H1 (cell line): ENCODE results near the gene GPR156. TPM values are rescaled to one million over a fixed set of nuclear protein-coding genes. Genes with fewer than 3 reads are reported as not detected.

Experiments
- CTCF ChIA-PET: fragments of 300-600 bp; sonication (Branson Sonifier 250); formaldehyde crosslinking; loops from one replicate; lab custom pipeline; 2021; ENCODE audit not compliant: partially characterized antibody; lab: Charles Lee
- POLR2A ChIA-PET: fragments of 300-600 bp; sonication (Branson Sonifier 250); formaldehyde crosslinking; loops from one replicate; lab custom pipeline; 2021; ENCODE audit warnings: inconsistent platforms; ENCODE audit not compliant: partially characterized antibody; lab: Charles Lee
- DNase-seq, 2 experiments: peaks; one replicate each; pipeline versions ENCODE4 v3.0.0 to v3.0.0-alpha.2; 2010 to 2022; ENCODE audit warnings: low spot score in 2 of 2, low read depth in 1 of 2, mixed read lengths in 1 of 2
- FAIRE-seq: peaks from 2 replicates; lab custom pipeline; 2011; peaks lifted over from hg19 to GRCh38; lab: Jason Lieb, UNC
- H2AFZ ChIP-seq: 2 replicates; pipeline ENCODE4 v1.8.1; 2012; ENCODE audit warnings: low read length, inconsistent platforms
- H2AK5ac ChIP-seq: 2 replicates; pipeline ENCODE4 v1.6.1; 2013; ENCODE audit warnings: low read depth, low read length
- H2BK120ac ChIP-seq: replicated peaks from 2 replicates; pipeline ENCODE3; 2013; ENCODE audit warnings: low read depth, low read length, inconsistent platforms
- H2BK12ac ChIP-seq: 2 replicates; pipeline ENCODE4 v1.6.1; 2013; ENCODE audit warnings: low read depth, low read length
- H2BK15ac ChIP-seq: 2 replicates; pipeline ENCODE4 v1.6.1; 2013; ENCODE audit warnings: low read length
- H2BK20ac ChIP-seq: 2 replicates; pipeline ENCODE4 v1.6.1; 2013; ENCODE audit warnings: low read length
- H2BK5ac ChIP-seq: 2 replicates; pipeline ENCODE4 v1.6.1; 2013; ENCODE audit warnings: low read depth, low read length
- H3K14ac ChIP-seq: 2 replicates; pipeline ENCODE4 v1.6.1; 2013; ENCODE audit warnings: inconsistent platforms; ENCODE audit not compliant: insufficient read length
- H3K18ac ChIP-seq: 2 replicates; pipeline ENCODE4 v1.6.1; 2013; ENCODE audit warnings: low read length; ENCODE audit errors: extremely low read depth
- H3K23ac ChIP-seq: 2 replicates; pipeline ENCODE4 v1.6.1; 2013; ENCODE audit warnings: inconsistent platforms; ENCODE audit not compliant: insufficient read length
- H3K23me2 ChIP-seq: 2 replicates; pipeline ENCODE4 v1.6.1; 2013; ENCODE audit warnings: low read depth, low read length
- H3K27ac ChIP-seq: 2 replicates; pipeline ENCODE4 v1.6.1; 2011; ENCODE audit warnings: low read depth, low read length, inconsistent platforms
- H3K27me3 ChIP-seq, 4 experiments: replicated peaks in 1 of 4; 1 replicate in 1 of 4; 2 replicates in 3 of 4; pipeline versions ENCODE4 v1.6.1 to v1.8.1; 2011 to 2013; ENCODE audit warnings: low read length in 3 of 4, mild to moderate bottlenecking in 3 of 4, inconsistent platforms in 2 of 4, mixed read lengths in 2 of 4, moderate library complexity in 1 of 4; ENCODE audit not compliant: control insufficient read depth in 3 of 4, insufficient read depth in 3 of 4; ENCODE audit errors: extremely low read depth in 1 of 4
- H3K36me3 ChIP-seq, 4 experiments: 2 replicates each; pipeline versions ENCODE4 v1.6.1 to v1.8.1; 2011 to 2013; ENCODE audit warnings: mild to moderate bottlenecking in 4 of 4, low read length in 3 of 4, moderate library complexity in 2 of 4, control low read depth in 1 of 4, inconsistent platforms in 1 of 4; ENCODE audit not compliant: insufficient read depth in 4 of 4, control insufficient read depth in 2 of 4
- H3K4ac ChIP-seq: replicated peaks from 2 replicates; pipeline ENCODE3; 2013; ENCODE audit warnings: low read length, low read depth, mixed read lengths, inconsistent platforms; ENCODE audit not compliant: insufficient read length
- H3K4me1 ChIP-seq, 4 experiments: replicated peaks in 1 of 4; 1 replicate in 1 of 4; 2 replicates in 3 of 4; pipeline versions ENCODE4 v1.6.1 to v1.8.1; 2011 to 2013; ENCODE audit warnings: low read length in 3 of 4, inconsistent platforms in 2 of 4, mixed read lengths in 1 of 4; ENCODE audit not compliant: insufficient read depth in 4 of 4, control insufficient read depth in 3 of 4
- H3K4me2 ChIP-seq, 2 experiments: 2 replicates each; pipeline versions ENCODE4 v1.6.1 to v1.8.1; 2011 to 2013; ENCODE audit warnings: low read depth in 2 of 2, low read length in 2 of 2, control low read depth in 1 of 2, inconsistent platforms in 1 of 2, mild to moderate bottlenecking in 1 of 2; ENCODE audit not compliant: insufficient read depth in 1 of 2
- H3K4me3 ChIP-seq, 4 experiments: fragments of 200-600, 300-600 bp in 1 of 4; sonication (generic), shearing (Covaris generic), sonication (Bioruptor Twin) in 1 of 4; 2 replicates each; pipeline versions ENCODE4 v1.5.1 to v1.8.1; 2011 to 2016; ENCODE audit warnings: low read length in 4 of 4, low read depth in 3 of 4, control low read depth in 2 of 4, inconsistent platforms in 2 of 4, mild to moderate bottlenecking in 2 of 4, mixed read lengths in 1 of 4, moderate library complexity in 1 of 4; ENCODE audit not compliant: insufficient read depth in 2 of 4; ENCODE audit errors: extremely low read depth in 1 of 4
- H3K56ac ChIP-seq: replicated peaks from 2 replicates; pipeline ENCODE3; 2013; ENCODE audit warnings: low read depth, mild to moderate bottlenecking, mixed read lengths, low read length, inconsistent platforms; ENCODE audit not compliant: insufficient read length
- H3K79me1 ChIP-seq: 2 replicates; pipeline ENCODE4 v1.6.1; 2013; ENCODE audit warnings: low read depth, low read length, control low read depth
- H3K79me2 ChIP-seq, 2 experiments: 2 replicates each; pipeline versions ENCODE4 v1.6.1 to v1.8.1; 2012 to 2013; ENCODE audit warnings: low read length in 2 of 2, mild to moderate bottlenecking in 2 of 2, inconsistent platforms in 1 of 2; ENCODE audit not compliant: insufficient read depth in 2 of 2, control insufficient read depth in 1 of 2
- H3K9ac ChIP-seq, 4 experiments: replicated peaks in 1 of 4; 1 replicate in 1 of 4; 2 replicates in 3 of 4; pipeline versions ENCODE4 v1.6.1 to v1.8.1; 2011 to 2013; ENCODE audit warnings: low read depth in 3 of 4, low read length in 3 of 4, control low read depth in 2 of 4, mild to moderate bottlenecking in 2 of 4, moderate library complexity in 2 of 4, inconsistent platforms in 1 of 4; ENCODE audit errors: extremely low read depth in 1 of 4
- H3K9me3 ChIP-seq, 2 experiments: 2 replicates each; pipeline versions ENCODE4 v1.6.1 to v1.8.1; 2012 to 2013; ENCODE audit warnings: mild to moderate bottlenecking in 2 of 2, moderate library complexity in 2 of 2, control low read depth in 1 of 2, inconsistent platforms in 1 of 2, low read depth in 1 of 2, low read length in 1 of 2, mixed read lengths in 1 of 2; ENCODE audit not compliant: insufficient read depth in 2 of 2
- H4K20me1 ChIP-seq, 2 experiments: replicated peaks in 1 of 2; 2 replicates each; pipeline versions ENCODE3 to v1.8.1; 2011 to 2013; ENCODE audit warnings: inconsistent platforms in 2 of 2, low read length in 2 of 2, mild to moderate bottlenecking in 1 of 2; ENCODE audit not compliant: insufficient read depth in 2 of 2, control insufficient read depth in 1 of 2
- H4K5ac ChIP-seq: 2 replicates; pipeline ENCODE4 v1.6.1; 2013; ENCODE audit warnings: low read length, low read depth, mixed read lengths, inconsistent platforms; ENCODE audit not compliant: insufficient read length
- H4K8ac ChIP-seq: 2 replicates; pipeline ENCODE4 v1.8.0; 2013; ENCODE audit warnings: mild to moderate bottlenecking, moderate library complexity, low read length, inconsistent platforms; ENCODE audit not compliant: insufficient read depth; ENCODE audit errors: extremely low read depth
- H4K91ac ChIP-seq: replicated peaks from 2 replicates; pipeline ENCODE3; 2013; ENCODE audit warnings: low read length, mixed read lengths, inconsistent platforms; ENCODE audit not compliant: insufficient read length
- RAD21 ChIP-seq, 2 experiments: IDR thresholded peaks in 1 of 2; conservative IDR thresholded peaks in 1 of 2; 2 replicates each; pipeline ENCODE4 v1.6.1; 2011; ENCODE audit warnings: low read depth in 2 of 2, low read length in 2 of 2, improper control_type of control experiment in 1 of 2, inconsistent platforms in 1 of 2, mild to moderate bottlenecking in 1 of 2, moderate library complexity in 1 of 2
- TEAD4 ChIP-seq: IDR thresholded peaks from 2 replicates; pipeline ENCODE4 v1.6.1; 2012; ENCODE audit warnings: low read depth, low read length, inconsistent platforms, mixed read lengths
- WGBS, 2 experiments: shearing (Covaris generic) in 1 of 2; methylation state at CpG; one replicate each; pipeline versions ENCODE4 v1.1.6 to v1.1.7; 2013 to 2015; ENCODE audit warnings: low lambda C conversion rate in 2 of 2, mixed read lengths in 2 of 2, inconsistent platforms in 1 of 2, low coverage in 1 of 2, missing lambda C conversion rate in 1 of 2; ENCODE audit not compliant: insufficient replicate concordance in 2 of 2, insufficient coverage in 1 of 2, insufficient read length in 1 of 2; ENCODE audit errors: extremely low coverage in 1 of 2, missing lambda C conversion rate in 1 of 2; 5-methylcytosine and 5-hydroxymethylcytosine counted together
- polyA plus RNA-seq, 7 experiments: library from polyadenylated mRNA; depleted of rRNA in 3 of 7; stranded (reverse) in 5 of 7; unstranded in 2 of 7; fragments of >200 nt in 5 of 7; fragments of 200-250 nt in 2 of 7; gene quantifications; 1 replicate in 5 of 7; 2 replicates in 1 of 7; 4 replicates in 1 of 7; pipeline versions ENCODE4 v1.2.1 to v1.2.3, GENCODE V29; 2011 to 2013; ENCODE audit warnings: missing spikeins in 2 of 7, mixed read lengths in 2 of 7
- total RNA-seq: library from RNA; stranded (reverse); fragmentation: NEBNext Ultra II Directional; extraction: Animal tissue kit (Norgen Biotek cat#: 25700); gene quantifications from 2 replicates; pipeline ENCODE4 v1.2.1, GENCODE V29; 2021

GPR156 gene
- total and polyA plus RNA-seq, 2 of the 8 experiments (the other 6 are each of a cell fraction or from before 2014, with no cell fraction given) = 1.6 to 1.8 TPM

- Histone ChIP-seq H3K14ac (no peak overlapping the region), H2BK12ac (no peak overlapping the region), H3K23ac (no peak overlapping the region), H3K4ac (no peak overlapping the region), H2BK5ac (no peak overlapping the region), H3K23me2 (no peaks in the 10 kb centered on the region), H2AFZ (0 out of 2 replicates have a peak overlapping the region, but pooled peaks have one; percentile 26), H3K79me2 (no peaks in the 10 kb centered on the region), H4K20me1 (no peaks in the 10 kb centered on the region), H2BK20ac (no peak overlapping the region), H3K56ac (no peak overlapping the region), H4K8ac (no peak overlapping the region), H3K36me3 (no peaks in the 10 kb centered on the region), H3K27ac (no peak overlapping the region), H3K18ac (no peak overlapping the region), H4K91ac (no peak overlapping the region), H3K4me1 (peaks cover 0 to 4% (median 0%) of the 10 kb centered on the region in 4 experiments; a peak in 1 of 7 replicates), H2BK15ac (no peak overlapping the region), H2AK5ac (no peak overlapping the region)
- no peak for FAIRE-seq
- ChIA-PET POLR2A (interaction anchor here (1.3 to 1.5 kb wide), 2 partner anchors 9 to 118 kb away, joined by 3 to 4 read pairs; no protein-coding TSS in a partner anchor), CTCF (no interaction called here)
- no peak for TF ChIP-seq TEAD4
- TF ChIP-seq RAD21 (IDR thresholded peaks at IDR 0.05 in 1 of 2, conservative IDR thresholded peaks at IDR 0.05 in 1 of 2; ENCODE audit: low read depth in 2 of 2, low read length in 2 of 2) = no peak
- TF ChIP-seq, all 59 proteins: peak for 0
- Histone ChIP-seq H2BK120ac (no peak overlapping the region), H3K9ac (no peak overlapping the region), H3K4me2 (no peak overlapping the region), H3K9me3 (no peaks in the 10 kb centered on the region), H3K79me1 (no peaks in the 10 kb centered on the region), H3K4me3 (no peak overlapping the region), H3K27me3 (no peaks in the 10 kb centered on the region), H4K5ac (no peak overlapping the region)
- no peak for DNase-seq
- 75% methylated on average over 4 of the region's 4 CpGs; no CpG with 5 or more reads in 1 of the 2 experiments for WGBS, 2 experiments
Measured at GRCh38 chr3:120214176-120214575, 70.8 kb downstream of the GPR156 start.
